NCI-H2171 (cell line): ENCODE measurements around the gene PAM.
A peak's percentile ranks its signal among the peaks of the same experiment; 100 is the strongest.

Experiments
- DNase-seq: peaks from one replicate; lab custom pipeline; 2025; lab: John Stamatoyannopoulos, UW

The PAM gene

GRCh38 chr5:102754767-102755431, at the start of gene PAM:
Gene PAM, plus strand, starts transcription at chr5:102755305. Its CDS starts 110,891 bp downstream, at chr5:102866196.
- peak; percentile 29 for DNase-seq

- no peak for DNase-seq
Observed at GRCh38 chr5:102711525-102712385, 43.4 kb upstream of the PAM start.

- no peak for DNase-seq
Observed at GRCh38 chr5:102713278-102713677, 41.8 kb upstream of the PAM start.

- DNase-seq, result no peak
Observed at GRCh38 chr5:102713682-102714231, 41.3 kb upstream of the PAM start.

- no peak for DNase-seq
Observed at GRCh38 chr5:102715082-102715807, 39.9 kb upstream of the PAM start.

- no peak for DNase-seq
Observed at GRCh38 chr5:102716017-102716416, 39.1 kb upstream of the PAM start.

- no peak for DNase-seq
Observed at GRCh38 chr5:102718819-102719218, 36.3 kb upstream of the PAM start.

- DNase-seq, result no peak
Observed at GRCh38 chr5:102719886-102720285, 35.2 kb upstream of the PAM start.

GRCh38 chr5:102720969-102721368, 34.1 kb upstream of the PAM start:
- DNase-seq, result no peak

GRCh38 chr5:102722931-102723330, 32.2 kb upstream of the PAM start:
- DNase-seq, result no peak

GRCh38 chr5:102731693-102732092, 23.4 kb upstream of the PAM start:
- DNase-seq, result no peak

GRCh38 chr5:102733534-102733933, 21.6 kb upstream of the PAM start:
- DNase-seq, result no peak

- no peak for DNase-seq
Observed at GRCh38 chr5:102737161-102737560, 17.9 kb upstream of the PAM start.

- no peak for DNase-seq
Observed at GRCh38 chr5:102737805-102738469, 17.2 kb upstream of the PAM start.

GRCh38 chr5:102740515-102740914, 14.6 kb upstream of the PAM start:
- no peak for DNase-seq

GRCh38 chr5:102742215-102742614, 12.9 kb upstream of the PAM start:
- no peak for DNase-seq

GRCh38 chr5:102743900-102744299, 11.2 kb upstream of the PAM start:
- no peak for DNase-seq

- no peak for DNase-seq
Observed at GRCh38 chr5:102747386-102748166, 7.5 kb upstream of the PAM start.

GRCh38 chr5:102749416-102750030, 5.6 kb upstream of the PAM start:
- no peak for DNase-seq

- DNase-seq, result no peak
Observed at GRCh38 chr5:102750151-102750834, 4.8 kb upstream of the PAM start.
